Lower leg skin (tissue), 4 donors: Measurements from ENCODE around the gene DPH6. TPM values are rescaled to one million over a fixed set of nuclear protein-coding genes. Genes with fewer than 3 reads are reported as not detected.

Experiments used
- DNase-seq, 2 donors: peaks; one replicate each; pipeline ENCODE4 v3.0.0-alpha.2; 2019; ENCODE audit warnings: low spot score in 2 of 2
- H3K4me3 ChIP-seq: fragments of 200-600 bp; sonication (generic); 2 replicates; pipeline ENCODE4 v1.5.1; 2017; ENCODE audit warnings: mild to moderate bottlenecking, low read depth; ENCODE audit not compliant: poor library complexity, severe bottlenecking
- CTCF ChIP-seq, 3 donors: fragments of 450-650 bp; IDR thresholded peaks; one replicate each; pipeline ENCODE4 v1.5.1; 2016; ENCODE audit warnings: antibody characterized with exemption in 3 of 3, mild to moderate bottlenecking in 3 of 3, moderate library complexity in 2 of 3
- POLR2A ChIP-seq, 2 donors: fragments of 450-650 bp; IDR thresholded peaks; one replicate each; pipeline ENCODE4 v1.6.1; 2016 to 2017; ENCODE audit warnings: antibody characterized with exemption in 2 of 2, mild to moderate bottlenecking in 1 of 2, moderate library complexity in 1 of 2
- WGBS, 2 donors: methylation state at CpG; one replicate each; pipeline ENCODE4 v1.1.5; 2018; 5-methylcytosine and 5-hydroxymethylcytosine counted together
- intact Hi-C: fragments of 100-400 bp; cut with DNase I; formaldehyde crosslinking; loops from one replicate; pipeline ENCODE4 v1.15.0; 2023; ENCODE audit warnings: low total_unique reads
- total RNA-seq, 4 donors: library from RNA; depleted of rRNA; stranded (reverse); fragments of >200 nt; gene quantifications; one replicate each; pipeline ENCODE4 v1.1.0, GENCODE V29; 2016

Gene DPH6
- total RNA-seq, 4 donors from 2014 or later: 8.1 to 26.4 (median 18.8) TPM

GRCh38 chr15:35431281-35431680, 114.7 kb downstream of the DPH6 start:
- TF ChIP-seq CTCF (IDR thresholded peaks at IDR 0.05) (no peak), POLR2A (IDR thresholded peaks at IDR 0.05) (no peak)
- intact Hi-C loops: no loop called here
- 88 to 94% methylated on average over 1 of the region's 1 CpG for WGBS, 2 donors
- DNase-seq: no peak
- H3K4me3 ChIP-seq: no peak overlapping the region

GRCh38 chr15:35430301-35430700, 115.7 kb downstream of the DPH6 start:
- DNase-seq: no peak
- H3K4me3 ChIP-seq: no peak overlapping the region
- intact Hi-C loops: no loop called here
- no peak for TF ChIP-seq CTCF (IDR thresholded peaks at IDR 0.05)
- no peak for TF ChIP-seq POLR2A (IDR thresholded peaks at IDR 0.05)

- intact Hi-C loops: no loop called here
Measured at GRCh38 chr15:35427496-35427895, 118.5 kb downstream of the DPH6 start.

GRCh38 chr15:35427091-35427490, 118.9 kb downstream of the DPH6 start:
- no peak overlapping the region for H3K4me3 ChIP-seq
- WGBS, 2 donors: 55 to 59% methylated on average over 3 of the region's 3 CpGs
- DNase-seq: no peak
- TF ChIP-seq POLR2A (IDR thresholded peaks at IDR 0.05) (no peak), CTCF (IDR thresholded peaks at IDR 0.05) (no peak)
- intact Hi-C loops: no loop called here

More at GRCh38 chr15:35427496-35427895, 118.5 kb downstream of the DPH6 start:
- DNase-seq: no peak
- no peak overlapping the region for H3K4me3 ChIP-seq
- TF ChIP-seq CTCF (IDR thresholded peaks at IDR 0.05) (no peak), POLR2A (IDR thresholded peaks at IDR 0.05) (no peak)

GRCh38 chr15:35410775-35411174, 135.2 kb downstream of the DPH6 start:
- WGBS, 2 donors: 69 to 83% methylated on average over 1 of the region's 1 CpG
- intact Hi-C loops: no loop called here
- TF ChIP-seq CTCF (IDR thresholded peaks at IDR 0.05) (no peak), POLR2A (IDR thresholded peaks at IDR 0.05) (no peak)

GRCh38 chr15:35399901-35400300, 146.1 kb downstream of the DPH6 start:
- DNase-seq: no peak
- no peak overlapping the region for H3K4me3 ChIP-seq
- TF ChIP-seq CTCF (IDR thresholded peaks at IDR 0.05) (no peak), POLR2A (IDR thresholded peaks at IDR 0.05) (no peak)
- 69 to 77% methylated on average over 3 of the region's 3 CpGs for WGBS, 2 donors
- intact Hi-C loops: no loop called here

More at GRCh38 chr15:35410775-35411174, 135.2 kb downstream of the DPH6 start:
- H3K4me3 ChIP-seq: no peak overlapping the region
- DNase-seq: no peak
